ENCODE results near the gene ZNHIT6.
"Not testable (repeated sequence)": the region's sequence is repeated elsewhere in the genome, so short reads cannot be mapped to it uniquely, and the experiment has no call there.

ZNHIT6 gene

DNA sequence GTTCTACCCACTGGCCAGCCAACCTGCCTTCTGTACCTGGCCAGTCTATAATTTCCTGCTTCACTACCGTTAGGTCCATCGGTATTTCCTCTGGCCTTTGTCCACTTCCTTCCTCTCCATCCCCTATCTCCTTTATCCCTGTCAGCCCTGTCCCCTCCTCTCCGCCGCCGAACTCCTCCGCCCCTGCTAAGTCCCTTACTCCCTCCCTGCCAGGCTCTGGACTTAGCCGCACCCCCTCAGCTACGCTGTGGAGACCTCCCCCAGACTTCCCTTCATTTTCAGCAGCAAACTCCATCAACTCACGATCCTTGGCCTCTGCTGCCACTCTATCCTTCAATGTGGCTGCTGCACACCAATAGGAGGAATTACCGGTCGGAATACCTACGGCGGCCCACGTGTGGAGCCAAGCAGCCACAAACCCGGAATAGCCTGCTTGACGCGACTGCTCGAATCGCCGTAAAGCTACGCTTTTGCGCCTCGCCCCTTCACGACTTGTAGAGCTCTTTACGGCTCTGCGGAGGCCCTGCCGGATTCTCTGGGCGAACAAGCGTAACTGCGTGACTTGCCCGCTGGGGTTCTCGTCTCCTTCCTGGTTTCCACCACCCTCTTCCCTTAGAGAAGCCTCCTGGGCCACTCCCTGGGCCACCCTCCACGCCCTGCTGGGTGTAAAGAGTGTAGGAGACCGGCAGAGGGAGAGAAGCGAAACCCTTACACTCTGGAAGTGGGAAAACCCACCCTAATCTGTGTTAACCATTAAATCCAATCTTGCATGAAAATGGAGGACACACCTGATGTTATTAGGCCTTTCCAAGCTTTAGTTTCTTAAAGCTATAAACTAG lies at the start of gene ZNHIT6:
TSS of gene ZNHIT6 (minus strand) at position 444 of the 839 bp plus-strand sequence. CDS start at position 295, 149 bp downstream.
- peaks cover 47% of the 10 kb centered on the region for H3K79me2 ChIP-seq (ENCODE audit: control insufficient read depth, insufficient read depth, low read length, unreplicated experiment)
- peaks cover 28% of the 10 kb centered on the region for H3K36me3 ChIP-seq (ENCODE audit: insufficient read depth, low read length)
- no peaks in the 10 kb centered on the region for H3K27me3 ChIP-seq (ENCODE audit: insufficient read depth, low read length)
- H3K4me1 ChIP-seq (ENCODE audit: control insufficient read depth, insufficient read depth, low read length, unreplicated experiment), result no peaks in the 10 kb centered on the region
- H2AFZ ChIP-seq (ENCODE audit: low read length, unreplicated experiment), result peak within 1 kb of the TSS; percentile 76
- H3K27ac ChIP-seq (ENCODE audit: low read depth, low read length), result peak within 1 kb of the TSS; percentile 40
- peak within 1 kb of the TSS; percentile 97 for H3K4me3 ChIP-seq (ENCODE audit: low read depth, low read length)

- H3K79me2 ChIP-seq (ENCODE audit: control insufficient read depth, insufficient read depth, low read length, unreplicated experiment), result no peaks in the 10 kb centered on the region
- no peaks in the 10 kb centered on the region for H3K4me1 ChIP-seq (ENCODE audit: control insufficient read depth, insufficient read depth, low read length, unreplicated experiment)
- no peak overlapping the region for H3K4me3 ChIP-seq (ENCODE audit: low read depth, low read length)
- H3K27me3 ChIP-seq (ENCODE audit: insufficient read depth, low read length), result no peaks in the 10 kb centered on the region
- H3K36me3 ChIP-seq (ENCODE audit: insufficient read depth, low read length), result no peaks in the 10 kb centered on the region
- H3K27ac ChIP-seq (ENCODE audit: low read depth, low read length), result no peak overlapping the region
- no peak overlapping the region for H2AFZ ChIP-seq (ENCODE audit: low read length, unreplicated experiment)
Measured at GRCh38 chr1:85756864-85757263, 48.6 kb upstream of the ZNHIT6 start.

DNA sequence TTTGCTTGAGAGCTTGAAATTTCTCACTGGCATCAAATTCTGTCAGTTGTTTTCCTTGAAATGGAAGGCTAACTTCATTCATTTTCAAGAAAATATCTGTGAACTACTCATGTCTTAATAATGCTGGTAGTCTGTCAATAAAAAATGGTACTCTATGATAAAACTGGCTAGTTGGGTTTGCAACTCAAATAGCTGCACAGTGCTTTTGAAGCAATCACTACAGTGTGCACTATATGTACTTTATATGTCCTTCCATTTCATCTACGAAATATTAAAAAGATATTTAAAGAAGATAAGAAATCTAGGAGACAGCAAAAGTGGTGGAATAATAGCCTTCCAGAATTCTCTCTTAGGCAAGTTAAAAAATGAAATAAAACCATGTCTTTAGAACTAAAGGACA lies 39.9 kb upstream of the ZNHIT6 start:
- H3K36me3 ChIP-seq (ENCODE audit: insufficient read depth, low read length), result no peaks in the 10 kb centered on the region
- H2AFZ ChIP-seq (ENCODE audit: low read length, unreplicated experiment), result no peak overlapping the region
- H3K27ac ChIP-seq (ENCODE audit: low read depth, low read length), result no peak overlapping the region
- no peaks in the 10 kb centered on the region for H3K4me1 ChIP-seq (ENCODE audit: control insufficient read depth, insufficient read depth, low read length, unreplicated experiment)
- H3K79me2 ChIP-seq (ENCODE audit: control insufficient read depth, insufficient read depth, low read length, unreplicated experiment), result no peaks in the 10 kb centered on the region
- H3K4me3 ChIP-seq (ENCODE audit: low read depth, low read length), result no peak overlapping the region
- no peaks in the 10 kb centered on the region for H3K27me3 ChIP-seq (ENCODE audit: insufficient read depth, low read length)

DNA sequence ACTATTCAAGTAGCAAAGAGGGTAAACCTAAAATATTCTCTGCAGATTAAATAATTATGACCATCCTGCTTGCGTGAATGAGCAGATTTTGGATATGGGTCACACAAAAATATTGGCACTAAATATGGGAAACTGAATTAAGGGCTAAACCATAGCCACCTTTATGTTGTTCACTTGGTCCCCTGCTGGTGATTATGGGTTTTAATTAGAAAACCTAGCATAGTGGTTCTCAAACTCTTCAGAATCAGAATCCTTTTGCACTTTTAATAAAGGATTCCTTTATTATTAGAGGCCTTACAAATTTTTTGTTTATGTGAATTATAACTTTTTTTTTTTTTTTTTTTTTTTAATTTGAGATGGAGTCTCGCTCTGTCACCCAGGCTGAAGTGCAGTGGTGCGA lies 38.5 kb upstream of the ZNHIT6 start:
- H3K4me1 ChIP-seq (ENCODE audit: control insufficient read depth, insufficient read depth, low read length, unreplicated experiment), result no peaks in the 10 kb centered on the region
- no peaks in the 10 kb centered on the region for H3K27me3 ChIP-seq (ENCODE audit: insufficient read depth, low read length)
- no peak overlapping the region for H2AFZ ChIP-seq (ENCODE audit: low read length, unreplicated experiment)
- no peak overlapping the region for H3K27ac ChIP-seq (ENCODE audit: low read depth, low read length)
- no peaks in the 10 kb centered on the region for H3K36me3 ChIP-seq (ENCODE audit: insufficient read depth, low read length)
- H3K4me3 ChIP-seq (ENCODE audit: low read depth, low read length), result no peak overlapping the region
- no peaks in the 10 kb centered on the region for H3K79me2 ChIP-seq (ENCODE audit: control insufficient read depth, insufficient read depth, low read length, unreplicated experiment)

GRCh38 chr1:85743814-85744213 lies 35.6 kb upstream of the ZNHIT6 start:
- no peak overlapping the region for H3K27ac ChIP-seq (ENCODE audit: low read depth, low read length)
- no peak overlapping the region for H3K4me3 ChIP-seq (ENCODE audit: low read depth, low read length)
- no peaks in the 10 kb centered on the region for H3K27me3 ChIP-seq (ENCODE audit: insufficient read depth, low read length)
- H3K79me2 ChIP-seq (ENCODE audit: control insufficient read depth, insufficient read depth, low read length, unreplicated experiment), result no peaks in the 10 kb centered on the region
- no peaks in the 10 kb centered on the region for H3K4me1 ChIP-seq (ENCODE audit: control insufficient read depth, insufficient read depth, low read length, unreplicated experiment)
- no peak overlapping the region for H2AFZ ChIP-seq (ENCODE audit: low read length, unreplicated experiment)
- no peaks in the 10 kb centered on the region for H3K36me3 ChIP-seq (ENCODE audit: insufficient read depth, low read length)

DNA sequence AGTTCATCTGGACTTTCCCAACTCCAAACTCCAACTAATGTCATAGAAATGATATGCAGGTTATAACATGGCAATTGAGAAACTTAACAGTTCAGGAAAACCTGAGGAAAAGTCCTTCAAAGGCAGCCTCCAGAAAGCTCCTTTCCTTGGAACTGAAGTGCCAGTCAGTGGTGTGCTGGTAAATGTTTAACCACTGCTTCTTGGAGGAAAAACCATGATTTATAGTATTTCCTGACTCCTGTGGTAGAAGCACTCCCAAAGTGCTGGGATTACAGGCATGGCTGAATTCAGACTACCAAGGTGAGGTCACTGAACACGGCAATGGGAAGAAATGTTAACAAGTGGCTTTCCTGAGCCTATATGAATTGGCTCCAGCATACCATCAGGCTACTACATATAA lies 26.7 kb upstream of the ZNHIT6 start:
- H3K27ac ChIP-seq (ENCODE audit: low read depth, low read length), result no peak overlapping the region
- no peaks in the 10 kb centered on the region for H3K4me1 ChIP-seq (ENCODE audit: control insufficient read depth, insufficient read depth, low read length, unreplicated experiment)
- H3K27me3 ChIP-seq (ENCODE audit: insufficient read depth, low read length), result no peaks in the 10 kb centered on the region
- no peaks in the 10 kb centered on the region for H3K36me3 ChIP-seq (ENCODE audit: insufficient read depth, low read length)
- no peak overlapping the region for H3K4me3 ChIP-seq (ENCODE audit: low read depth, low read length)
- no peak overlapping the region for H2AFZ ChIP-seq (ENCODE audit: low read length, unreplicated experiment)
- no peaks in the 10 kb centered on the region for H3K79me2 ChIP-seq (ENCODE audit: control insufficient read depth, insufficient read depth, low read length, unreplicated experiment)

- no peaks in the 10 kb centered on the region for H3K79me2 ChIP-seq (ENCODE audit: control insufficient read depth, insufficient read depth, low read length, unreplicated experiment)
- 0 out of 2 replicates have a peak, but pooled peaks cover 4% of the 10 kb centered on the region for H3K36me3 ChIP-seq (ENCODE audit: insufficient read depth, low read length)
- no peaks in the 10 kb centered on the region for H3K27me3 ChIP-seq (ENCODE audit: insufficient read depth, low read length)
- H3K4me3 ChIP-seq (ENCODE audit: low read depth, low read length), result no peak overlapping the region
- H3K27ac ChIP-seq (ENCODE audit: low read depth, low read length), result no peak overlapping the region
- no peaks in the 10 kb centered on the region for H3K4me1 ChIP-seq (ENCODE audit: control insufficient read depth, insufficient read depth, low read length, unreplicated experiment)
- H2AFZ ChIP-seq (ENCODE audit: low read length, unreplicated experiment), result no peak overlapping the region
Measured at GRCh38 chr1:85718678-85719340, 10.6 kb upstream of the ZNHIT6 start.

- not testable (repeated sequence) for H3K4me3 ChIP-seq (ENCODE audit: low read depth, low read length); H3K27ac ChIP-seq (ENCODE audit: low read depth, low read length); H3K4me1 ChIP-seq (ENCODE audit: control insufficient read depth, insufficient read depth, low read length, unreplicated experiment)
Measured at GRCh38 chr1:85714418-85715114, 6.3 kb upstream of the ZNHIT6 start.

GRCh38 chr1:85708829-85709227 lies 595 bp upstream of the ZNHIT6 start:
- Histone ChIP-seq H2AFZ (ENCODE audit: low read length, unreplicated experiment) (peak overlapping the region; percentile 76), H3K27me3 (ENCODE audit: insufficient read depth, low read length) (no peaks in the 10 kb centered on the region), H3K4me1 (ENCODE audit: control insufficient read depth, insufficient read depth, low read length, unreplicated experiment) (no peaks in the 10 kb centered on the region), H3K4me3 (ENCODE audit: low read depth, low read length) (peak overlapping the region; percentile 97), H3K27ac (ENCODE audit: low read depth, low read length) (peak overlapping the region; percentile 40), H3K79me2 (ENCODE audit: control insufficient read depth, insufficient read depth, low read length, unreplicated experiment) (peaks cover 42% of the 10 kb centered on the region), H3K36me3 (ENCODE audit: insufficient read depth, low read length) (peaks cover 22% of the 10 kb centered on the region)

More at GRCh38 chr1:85714418-85715114, 6.3 kb upstream of the ZNHIT6 start:
- not testable (repeated sequence) for H3K79me2 ChIP-seq (ENCODE audit: control insufficient read depth, insufficient read depth, low read length, unreplicated experiment); H3K36me3 ChIP-seq (ENCODE audit: insufficient read depth, low read length); H3K27me3 ChIP-seq (ENCODE audit: insufficient read depth, low read length); H2AFZ ChIP-seq (ENCODE audit: low read length, unreplicated experiment)

- Histone ChIP-seq H3K27ac (ENCODE audit: low read depth, low read length) (peak overlapping the region; percentile 40), H3K4me3 (ENCODE audit: low read depth, low read length) (peak overlapping the region; percentile 97), H3K79me2 (ENCODE audit: control insufficient read depth, insufficient read depth, low read length, unreplicated experiment) (peaks cover 54% of the 10 kb centered on the region), H3K4me1 (ENCODE audit: control insufficient read depth, insufficient read depth, low read length, unreplicated experiment) (no peaks in the 10 kb centered on the region), H2AFZ (ENCODE audit: low read length, unreplicated experiment) (peak overlapping the region; percentile 76), H3K27me3 (ENCODE audit: insufficient read depth, low read length) (no peaks in the 10 kb centered on the region), H3K36me3 (ENCODE audit: insufficient read depth, low read length) (peaks cover 34% of the 10 kb centered on the region)
Measured at GRCh38 chr1:85707267-85707989, 805 bp downstream of the ZNHIT6 start.
